DOHH2 (cell line): ENCODE data around the gene DBN1.

Experiments used
- CTCF ChIP-seq: fragments of 200-600 bp; sonication (generic); IDR thresholded peaks from one replicate; pipeline ENCODE4 v1.5.1; 2014; ENCODE audit warnings: antibody characterized with exemption, mild to moderate bottlenecking, low read depth, low read length; ENCODE audit not compliant: poor library complexity, severe bottlenecking
- EZH2phosphoT487 ChIP-seq: fragments of 200-600 bp; sonication (generic); IDR thresholded peaks from 2 replicates; pipeline ENCODE4 v1.6.1; 2017; ENCODE audit warnings: borderline replicate concordance, mild to moderate bottlenecking, antibody characterized with exemption, low read length, moderate library complexity, mixed read lengths

DNA sequence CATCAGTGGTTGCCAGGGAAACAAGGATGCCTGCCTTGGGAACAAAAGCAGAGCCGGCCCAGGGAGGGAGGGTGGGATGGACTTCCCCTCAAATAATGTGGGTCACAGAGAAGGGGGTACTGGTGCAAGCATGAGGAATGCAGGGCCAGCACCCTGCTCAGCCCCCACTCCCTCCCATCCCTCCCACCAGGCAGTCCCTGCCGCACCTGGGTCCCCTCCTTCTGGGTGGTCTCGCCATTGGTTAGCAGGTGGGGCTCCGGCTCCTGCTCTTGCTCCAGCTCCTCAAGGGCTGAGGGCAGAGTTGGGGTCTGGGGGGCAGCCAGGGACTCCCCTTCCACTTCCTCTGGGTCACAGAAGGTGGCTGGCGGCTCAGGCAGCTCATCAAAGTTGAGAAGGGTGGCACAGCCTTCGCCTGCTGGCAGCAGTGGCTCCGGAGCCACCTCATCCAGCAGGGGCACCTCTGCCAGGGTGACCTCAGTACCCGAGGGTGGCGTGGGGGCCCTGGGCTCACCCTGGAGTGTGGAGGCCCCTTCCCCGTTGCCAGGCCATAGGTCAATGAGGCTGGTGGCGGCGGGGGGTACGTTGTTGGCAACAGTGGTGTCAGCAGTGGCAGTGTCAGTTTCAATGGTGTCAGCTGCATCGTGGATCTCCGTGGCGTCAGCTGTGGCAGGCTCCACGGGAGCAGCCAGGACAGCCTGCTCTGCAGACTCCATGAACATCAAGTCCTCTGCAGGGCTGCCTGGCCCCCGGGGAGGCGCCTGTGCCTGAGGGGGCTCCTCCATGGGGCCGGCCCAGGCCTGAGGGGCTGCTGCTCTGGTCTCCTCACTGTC lies 15.4 kb downstream of the DBN1 start:
- TF ChIP-seq CTCF, result no peak
- TF ChIP-seq EZH2phosphoT487, result no peak
